GM12891 (cell line): ENCODE results near the gene DELE1.

Experiments
- PAX5 ChIP-seq: IDR thresholded peaks from 2 replicates; pipeline ENCODE4 v1.6.1; 2011; ENCODE audit warnings: low read length, moderate library complexity, mild to moderate bottlenecking; ENCODE audit not compliant: insufficient read depth, severe bottlenecking
- POLR2A ChIP-seq: IDR thresholded peaks from 2 replicates; pipeline ENCODE4 v1.6.1; 2011; ENCODE audit warnings: low read depth, low read length, control low read depth
- POLR2AphosphoS5 ChIP-seq: IDR thresholded peaks from 2 replicates; pipeline ENCODE4 v1.6.1; 2011; ENCODE audit warnings: low read depth, low read length, control low read depth
- SPI1 ChIP-seq: IDR thresholded peaks from 2 replicates; pipeline ENCODE4 v1.6.1; 2011; ENCODE audit warnings: low read depth, low read length, control low read depth
- TAF1 ChIP-seq: IDR thresholded peaks from 2 replicates; pipeline ENCODE4 v1.6.1; 2011; ENCODE audit warnings: low read depth, low read length, control low read depth

GRCh38 chr5:141954194-141954593, 30.5 kb downstream of the DELE1 start:
- no peak for TF ChIP-seq POLR2A
- no peak for TF ChIP-seq TAF1
- TF ChIP-seq POLR2AphosphoS5: no peak
- TF ChIP-seq PAX5: no peak
- TF ChIP-seq SPI1: no peak
